Right lobe of liver (tissue), 6 donors: Measurements from ENCODE around the gene AVL9. TPM values are rescaled to one million over a fixed set of nuclear protein-coding genes. Genes with fewer than 3 reads are reported as not detected.

ENCODE experiments used
- ATAC-seq, 4 donors: fragments of 200-7000 bp; cut with Tn5 transposase; one replicate each; pipeline ENCODE4 v1.9.1; 2020; ENCODE audit warnings: mild to moderate bottlenecking in 4 of 4, moderate library complexity in 4 of 4
- DNase-seq, 3 donors: peaks; one replicate each; pipeline ENCODE4 v3.0.0-alpha.2; 2020
- H3K27ac ChIP-seq, 3 donors: fragments of 200-600 bp; one replicate each; pipeline ENCODE4 v1.8.0; 2022
- H3K27me3 ChIP-seq, 2 donors: fragments of 200-600 bp; one replicate each; pipeline ENCODE4 v1.8.0; 2022
- H3K36me3 ChIP-seq, 4 donors: fragments of 200-600 bp; sonication (generic) in 1 of 4; one replicate each; pipeline versions ENCODE4 v1.5.1 to v1.8.0; 2017 to 2022; ENCODE audit warnings: control low read depth in 1 of 4
- H3K4me1 ChIP-seq, 4 donors: fragments of 200-600 bp; sonication (generic) in 1 of 4; one replicate each; pipeline versions ENCODE4 v1.5.1 to v1.8.0; 2017 to 2022; ENCODE audit warnings: control low read depth in 1 of 4
- H3K4me3 ChIP-seq, 3 donors: fragments of 200-600 bp; one replicate each; pipeline ENCODE4 v1.8.0; 2022
- H3K9me3 ChIP-seq, 4 donors: fragments of 200-600 bp; sonication (generic) in 1 of 4; one replicate each; pipeline versions ENCODE4 v1.5.1 to v1.8.0; 2017 to 2022; ENCODE audit warnings: control low read depth in 1 of 4
- POLR2A ChIP-seq: fragments of 450-650 bp; IDR thresholded peaks from one replicate; pipeline ENCODE4 v1.6.1; 2017; ENCODE audit warnings: antibody characterized with exemption, mild to moderate bottlenecking
- WGBS: methylation state at CpG from one replicate; pipeline ENCODE4 v1.1.6; 2018; ENCODE audit warnings: low coverage, low lambda C conversion rate; ENCODE audit not compliant: insufficient coverage; ENCODE audit errors: missing lambda C conversion rate; 5-methylcytosine and 5-hydroxymethylcytosine counted together
- intact Hi-C, 2 donors: fragments of 100-400 bp; cut with DNase I; formaldehyde crosslinking; loops; one replicate each; pipeline versions ENCODE4 v1.11.2 to v1.14.1; 2022
- total RNA-seq, 6 experiments: library from RNA; depleted of rRNA in 2 of 6; stranded (reverse); fragments of >200 nt in 2 of 6; fragmentation: NEBNext Ultra II Directional in 3 of 6; extraction: Animal tissue kit (Norgen Biotek cat#: 25700) in 3 of 6; gene quantifications; one replicate each; pipeline versions ENCODE4 v1.1.0 to v1.2.4, GENCODE V29; 2016 to 2023
- TF ChIP-seq, protein P1 (sequence below), 4 donors: fragments of 200-600 bp in 3 of 4; fragments of 450-650 bp in 1 of 4; IDR thresholded peaks; one replicate each; pipeline versions ENCODE4 v1.5.1 to v1.8.0; 2016 to 2022; ENCODE audit warnings: antibody characterized with exemption in 4 of 4, mild to moderate bottlenecking in 2 of 4
- donor health status: DM: no; HTN: yes; CAD: no.
- donor health status: DM: no; HTN: no; CAD: no.
- donor health status: DM: no; HTN: no; CAD: no.
- donor health status: DM: no; HTN: yes; CAD: no.
- donor health status: DM: no; HTN: yes; CAD: no.

AVL9 gene
- total RNA-seq, 6 experiments from 2014 or later = 12.5 to 22.9 (median 15.3) TPM

DNA sequence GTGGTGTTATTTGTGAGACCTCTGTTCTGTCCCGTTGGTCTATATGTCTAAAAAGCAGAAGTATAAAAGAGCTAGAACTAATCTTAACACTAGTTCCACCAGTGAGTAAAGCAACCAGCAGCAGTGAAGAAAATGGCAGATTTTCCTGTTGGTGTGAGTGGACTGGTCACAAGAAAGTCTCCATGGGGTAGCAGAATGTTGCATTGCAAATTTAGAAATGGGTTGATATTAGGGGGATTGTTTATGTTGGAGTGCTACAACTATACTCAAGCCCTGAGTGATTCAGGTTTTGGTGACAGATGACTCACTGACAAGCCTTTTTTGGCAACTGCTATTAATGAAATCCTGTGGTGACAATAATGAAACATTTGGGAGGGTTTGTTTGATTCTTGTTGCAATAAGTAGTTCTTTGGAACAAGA is 5.6 kb downstream of the AVL9 start:
- no peaks in the 10 kb centered on the region for H3K27me3 ChIP-seq
- DNase-seq (no peak), ATAC-seq (peak in 1 of 4 donors; percentile 82)
- no peak overlapping the region for H3K4me3 ChIP-seq
- intact Hi-C loops = no loop called here
- peaks cover 0 to 16% (median 4%) of the 10 kb centered on the region in 4 donors for H3K4me1 ChIP-seq
- H3K36me3 ChIP-seq = no peaks in the 10 kb centered on the region
- WGBS = 42% methylated on average over 1 of the region's 1 CpG
- H3K9me3 ChIP-seq = no peaks in the 10 kb centered on the region
- TF ChIP-seq, protein P1, sequence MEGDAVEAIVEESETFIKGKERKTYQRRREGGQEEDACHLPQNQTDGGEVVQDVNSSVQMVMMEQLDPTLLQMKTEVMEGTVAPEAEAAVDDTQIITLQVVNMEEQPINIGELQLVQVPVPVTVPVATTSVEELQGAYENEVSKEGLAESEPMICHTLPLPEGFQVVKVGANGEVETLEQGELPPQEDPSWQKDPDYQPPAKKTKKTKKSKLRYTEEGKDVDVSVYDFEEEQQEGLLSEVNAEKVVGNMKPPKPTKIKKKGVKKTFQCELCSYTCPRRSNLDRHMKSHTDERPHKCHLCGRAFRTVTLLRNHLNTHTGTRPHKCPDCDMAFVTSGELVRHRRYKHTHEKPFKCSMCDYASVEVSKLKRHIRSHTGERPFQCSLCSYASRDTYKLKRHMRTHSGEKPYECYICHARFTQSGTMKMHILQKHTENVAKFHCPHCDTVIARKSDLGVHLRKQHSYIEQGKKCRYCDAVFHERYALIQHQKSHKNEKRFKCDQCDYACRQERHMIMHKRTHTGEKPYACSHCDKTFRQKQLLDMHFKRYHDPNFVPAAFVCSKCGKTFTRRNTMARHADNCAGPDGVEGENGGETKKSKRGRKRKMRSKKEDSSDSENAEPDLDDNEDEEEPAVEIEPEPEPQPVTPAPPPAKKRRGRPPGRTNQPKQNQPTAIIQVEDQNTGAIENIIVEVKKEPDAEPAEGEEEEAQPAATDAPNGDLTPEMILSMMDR (IDR thresholded peaks at IDR 0.05) = no peak
- TF ChIP-seq POLR2A = no peak
- H3K27ac ChIP-seq = no peak overlapping the region

DNA sequence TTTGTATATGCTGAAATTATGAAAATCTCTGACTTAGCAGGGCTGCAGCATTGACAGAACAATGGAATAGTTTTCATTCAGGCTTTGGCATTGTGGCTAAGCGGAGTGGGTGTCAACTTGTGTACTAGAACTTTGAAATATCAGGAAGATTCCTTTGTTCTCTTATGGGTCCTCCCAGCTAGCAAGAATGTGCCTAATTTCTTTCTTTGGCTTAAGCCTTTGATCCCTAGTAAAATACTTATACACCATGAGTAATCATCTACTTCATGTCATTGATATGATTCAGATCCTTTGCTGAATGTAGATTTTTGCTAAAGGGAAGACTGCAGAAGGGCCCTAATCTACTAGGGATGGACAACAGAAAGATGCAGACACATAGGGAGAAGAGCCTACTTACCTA is 6.2 kb downstream of the AVL9 start:
- ATAC-seq (no peak), DNase-seq (no peak)
- Histone ChIP-seq H3K36me3 (peaks cover 0 to 2% (median 0%) of the 10 kb centered on the region in 4 donors), H3K4me3 (no peak overlapping the region), H3K27me3 (no peaks in the 10 kb centered on the region), H3K27ac (no peak overlapping the region), H3K4me1 (peaks cover 0 to 12% (median 1%) of the 10 kb centered on the region in 4 donors), H3K9me3 (no peaks in the 10 kb centered on the region)
- TF ChIP-seq POLR2A = no peak
- TF ChIP-seq, protein P1 (IDR thresholded peaks at IDR 0.05) = no peak
- 76% methylated on average over 1 of the region's 1 CpG for WGBS
- intact Hi-C loops = no loop called here

DNA sequence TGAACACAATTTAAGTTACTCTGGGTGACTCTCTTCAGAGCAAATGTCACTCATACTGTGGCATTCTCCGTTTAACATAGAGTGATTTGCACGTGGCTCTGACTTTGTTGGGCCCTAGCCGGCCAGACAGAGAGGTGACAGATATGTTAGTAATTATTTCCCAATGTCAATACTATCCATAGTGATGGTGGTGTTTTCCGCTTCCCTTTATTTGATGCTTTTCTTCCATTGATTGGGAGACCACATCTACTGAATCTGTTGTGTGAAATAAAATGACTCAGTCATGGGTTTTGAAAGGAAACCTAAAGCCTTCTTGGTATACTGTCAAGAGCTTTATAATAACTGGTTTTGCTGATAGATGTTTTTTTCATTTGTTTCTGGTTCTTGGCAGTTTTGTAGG is 7.4 kb downstream of the AVL9 start:
- intact Hi-C loops = no loop called here
- 71% methylated on average over 4 of the region's 4 CpGs for WGBS
- ATAC-seq = no peak

DNA sequence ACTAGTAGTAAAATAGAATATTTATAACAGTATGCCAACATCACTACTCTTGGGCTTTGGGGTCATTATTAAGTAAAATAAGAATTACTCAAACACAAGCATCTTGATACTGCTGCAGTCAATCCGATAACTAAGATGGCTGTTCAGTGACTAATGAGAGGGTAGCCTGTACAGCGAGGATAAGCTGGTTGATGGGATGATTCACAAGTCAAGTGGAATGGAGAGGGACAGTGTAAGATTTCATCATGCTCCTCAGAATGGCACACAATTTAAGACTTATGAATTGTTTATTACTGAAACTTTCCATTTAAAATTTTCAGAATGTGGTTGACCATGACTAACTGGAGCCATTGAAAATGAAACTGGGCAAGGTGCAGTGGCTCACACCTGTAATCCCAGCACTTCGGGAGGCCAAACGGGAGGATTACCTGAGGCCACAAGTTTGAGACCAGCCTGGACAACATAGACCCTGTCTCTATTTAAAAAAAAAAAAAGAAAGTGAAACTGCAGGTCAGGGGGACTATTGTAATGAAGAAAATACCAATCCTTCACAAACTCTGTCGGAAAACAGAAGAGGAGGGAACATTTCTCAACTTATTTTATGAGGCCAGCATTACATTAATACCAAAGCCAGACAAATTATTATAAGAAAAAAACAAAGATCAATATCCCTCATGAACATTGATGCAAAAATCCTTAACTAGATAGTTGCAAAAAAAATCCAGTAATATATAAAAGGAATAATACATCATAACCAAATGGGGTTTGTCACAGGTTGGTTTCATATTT is 11.2 kb downstream of the AVL9 start:
- intact Hi-C loops = no loop called here
- no peaks in the 10 kb centered on the region for H3K9me3 ChIP-seq
- H3K27ac ChIP-seq = no peak overlapping the region
- DNase-seq = no peak
- peaks cover 0 to 6% (median 0%) of the 10 kb centered on the region in 4 donors for H3K36me3 ChIP-seq
- H3K4me1 ChIP-seq = no peaks in the 10 kb centered on the region
- no peak for TF ChIP-seq POLR2A
- TF ChIP-seq, protein P1 (IDR thresholded peaks at IDR 0.05) = no peak
- no peak for ATAC-seq
- no peak overlapping the region for H3K4me3 ChIP-seq
- H3K27me3 ChIP-seq = no peaks in the 10 kb centered on the region
- WGBS = 93% methylated on average over 5 of the region's 5 CpGs

More for the DNA sequence above, 7.4 kb downstream of the AVL9 start:
- Histone ChIP-seq H3K4me3 (no peak overlapping the region), H3K9me3 (no peaks in the 10 kb centered on the region), H3K27me3 (no peaks in the 10 kb centered on the region), H3K36me3 (peaks cover 0 to 6% (median 0%) of the 10 kb centered on the region in 4 donors), H3K27ac (no peak overlapping the region), H3K4me1 (peaks cover 0 to 5% (median 0%) of the 10 kb centered on the region in 4 donors)
- TF ChIP-seq, protein P1 (IDR thresholded peaks at IDR 0.05) = no peak
- TF ChIP-seq POLR2A = no peak
- DNase-seq = no peak
